HepG2 (cell line): ENCODE results near the gene SEPTIN10. TPM values are rescaled to one million over a fixed set of nuclear protein-coding genes. Genes with fewer than 3 reads are reported as not detected.

Experiments used
- AHR ChIP-seq: IDR thresholded peaks from 2 replicates; pipeline ENCODE4 v1.6.1; 2018; ENCODE audit warnings: missing genetic modification reagents, missing compliant biosample characterization
- ARID2 ChIP-seq: sonication (generic); formaldehyde crosslinking; IDR thresholded peaks from 2 replicates; pipeline ENCODE4 v1.8.1; 2022; ENCODE audit warnings: mild to moderate bottlenecking, missing genetic modification reagents, borderline replicate concordance
- ARNT2 ChIP-seq: sonication (generic); formaldehyde crosslinking; IDR thresholded peaks from 2 replicates; pipeline ENCODE4 v1.8.0; 2022; ENCODE audit warnings: mild to moderate bottlenecking, low read depth, missing genetic modification reagents, moderate library complexity
- ATF2 ChIP-seq: sonication (generic); formaldehyde crosslinking; IDR thresholded peaks from 2 replicates; pipeline ENCODE4 v1.4.0; 2020; ENCODE audit warnings: missing genetic modification reagents
- BRF2 ChIP-seq: sonication (generic); formaldehyde crosslinking; IDR thresholded peaks from 2 replicates; pipeline ENCODE4 v1.8.1; 2022; ENCODE audit warnings: mild to moderate bottlenecking, missing genetic modification reagents
- FOXC1 ChIP-seq: sonication (generic); formaldehyde crosslinking; IDR thresholded peaks from 2 replicates; pipeline ENCODE4 v1.8.0; 2022; ENCODE audit warnings: mild to moderate bottlenecking, missing genetic modification reagents, borderline replicate concordance
- GLI4 ChIP-seq: sonication (generic); formaldehyde crosslinking; IDR thresholded peaks from 2 replicates; pipeline ENCODE4 v1.5.1; 2020; ENCODE audit warnings: missing genetic modification reagents, mild to moderate bottlenecking, moderate library complexity, borderline replicate concordance
- HMG20A ChIP-seq: IDR thresholded peaks from 2 replicates; pipeline ENCODE4 v1.6.1; 2016; ENCODE audit warnings: borderline replicate concordance
- LCORL ChIP-seq, 2 experiments: fragments of 450-650 bp in 1 of 2; sonication (generic) in 1 of 2; formaldehyde crosslinking in 1 of 2; IDR thresholded peaks; 2 replicates each; pipeline versions ENCODE4 v1.5.0 to v1.6.1; 2017 to 2020; ENCODE audit warnings: antibody characterized with exemption in 1 of 2, missing genetic modification reagents in 1 of 2
- MBD4 ChIP-seq: IDR thresholded peaks from 2 replicates; pipeline ENCODE4 v1.6.1; 2012; ENCODE audit warnings: low read length, inconsistent platforms, borderline replicate concordance
- MEIS1 ChIP-seq: sonication (generic); formaldehyde crosslinking; IDR thresholded peaks from 2 replicates; pipeline ENCODE4 v1.9.0; 2021; ENCODE audit warnings: mild to moderate bottlenecking, missing genetic modification reagents, moderate library complexity, borderline replicate concordance
- MIER3 ChIP-seq: IDR thresholded peaks from 2 replicates; pipeline ENCODE4 v1.6.1; 2016; ENCODE audit warnings: missing compliant biosample characterization, borderline replicate concordance
- NONO ChIP-seq, 2 experiments: fragments of 450-650 bp in 1 of 2; sonication (generic) in 1 of 2; formaldehyde crosslinking in 1 of 2; IDR thresholded peaks in 1 of 2; conservative IDR thresholded peaks in 1 of 2; 2 replicates each; pipeline versions ENCODE4 v1.6.1 to v1.8.0; 2017 to 2022; ENCODE audit warnings: mild to moderate bottlenecking in 1 of 2, missing genetic modification reagents in 1 of 2, moderate library complexity in 1 of 2
- SMAD1 ChIP-seq: sonication (generic); formaldehyde crosslinking; IDR thresholded peaks from 2 replicates; pipeline ENCODE4 v1.4.0; 2020; ENCODE audit warnings: missing genetic modification reagents, low read depth, mild to moderate bottlenecking, borderline replicate concordance
- TAF1 ChIP-seq: sonication (generic); formaldehyde crosslinking; IDR thresholded peaks from 2 replicates; pipeline ENCODE4 v1.4.0; 2020; ENCODE audit warnings: missing genetic modification reagents
- ZKSCAN8 ChIP-seq: IDR thresholded peaks from 2 replicates; pipeline ENCODE4 v1.6.1; 2016; ENCODE audit warnings: borderline replicate concordance, missing genetic modification reagents, missing compliant biosample characterization
- ZNF333 ChIP-seq: sonication (generic); formaldehyde crosslinking; IDR thresholded peaks from 2 replicates; pipeline ENCODE4 v1.4.0; 2020; ENCODE audit warnings: mild to moderate bottlenecking, missing genetic modification reagents, borderline replicate concordance
- ZNF382 ChIP-seq: sonication (generic); formaldehyde crosslinking; IDR thresholded peaks from 2 replicates; pipeline ENCODE4 v1.5.0; 2020; ENCODE audit warnings: missing genetic modification reagents, mild to moderate bottlenecking, borderline replicate concordance
- ZNF549 ChIP-seq: sonication (generic); formaldehyde crosslinking; IDR thresholded peaks from 2 replicates; pipeline ENCODE4 v1.5.0; 2020; ENCODE audit warnings: missing genetic modification reagents
- ZNF589 ChIP-seq: sonication (generic); formaldehyde crosslinking; conservative IDR thresholded peaks from 2 replicates; pipeline ENCODE4 v1.8.0; 2022; ENCODE audit warnings: mild to moderate bottlenecking, moderate library complexity, missing genetic modification reagents
- ZNF615 ChIP-seq: sonication (generic); formaldehyde crosslinking; IDR thresholded peaks from 2 replicates; pipeline ENCODE4 v1.5.0; 2020; ENCODE audit warnings: mild to moderate bottlenecking, missing genetic modification reagents, borderline replicate concordance
- ZNF652 ChIP-seq: IDR thresholded peaks from 2 replicates; pipeline ENCODE4 v1.6.1; 2016; ENCODE audit warnings: low read depth, borderline replicate concordance
- ZNF775 ChIP-seq: sonication (generic); formaldehyde crosslinking; IDR thresholded peaks from 2 replicates; pipeline ENCODE4 v1.4.0; 2020; ENCODE audit warnings: missing genetic modification reagents, mild to moderate bottlenecking, moderate library complexity, borderline replicate concordance
- ZNF83 ChIP-seq: sonication (generic); formaldehyde crosslinking; IDR thresholded peaks from 2 replicates; pipeline ENCODE4 v1.4.0; 2020; ENCODE audit warnings: missing genetic modification reagents, mild to moderate bottlenecking, borderline replicate concordance
- polyA plus RNA-seq, 8 experiments: library from polyadenylated mRNA; depleted of rRNA in 3 of 8; stranded (reverse) in 7 of 8; unstranded in 1 of 8; fragments of >200 nt; fragmentation: Illumina TruSeq in 4 of 8; extraction: Trizol in 4 of 8; gene quantifications; 2 replicates each; pipeline versions ENCODE4 v1.2.1 to v1.2.3, GENCODE V29; 2011 to 2016; ENCODE audit warnings: low read depth in 4 of 8, missing spikeins in 1 of 8, mixed read lengths in 1 of 8; ENCODE audit not compliant: insufficient read depth in 1 of 8
- total RNA-seq, 5 experiments: library from RNA; depleted of rRNA; stranded (reverse); fragments of >200 nt; fragmentation: Illumina TruSeq; extraction: Trizol; gene quantifications; 2 replicates each; pipeline ENCODE4 v1.2.3, GENCODE V29; 2016; ENCODE audit warnings: low read depth in 1 of 5
- TF ChIP-seq, protein P1 (sequence below): sonication (generic); formaldehyde crosslinking; IDR thresholded peaks from 2 replicates; pipeline ENCODE4 v1.8.1; 2023; ENCODE audit warnings: mild to moderate bottlenecking, missing genetic modification reagents
- TF ChIP-seq, protein P2 (sequence below): sonication (generic); formaldehyde crosslinking; IDR thresholded peaks from 2 replicates; pipeline ENCODE4 v1.5.0; 2020; ENCODE audit warnings: missing genetic modification reagents, mild to moderate bottlenecking, borderline replicate concordance

The SEPTIN10 gene
- total and polyA plus RNA-seq, 2 of the 13 experiments (the other 11 are each of a cell fraction or from before 2014, with no cell fraction given), result 45.8 to 67.5 TPM

DNA sequence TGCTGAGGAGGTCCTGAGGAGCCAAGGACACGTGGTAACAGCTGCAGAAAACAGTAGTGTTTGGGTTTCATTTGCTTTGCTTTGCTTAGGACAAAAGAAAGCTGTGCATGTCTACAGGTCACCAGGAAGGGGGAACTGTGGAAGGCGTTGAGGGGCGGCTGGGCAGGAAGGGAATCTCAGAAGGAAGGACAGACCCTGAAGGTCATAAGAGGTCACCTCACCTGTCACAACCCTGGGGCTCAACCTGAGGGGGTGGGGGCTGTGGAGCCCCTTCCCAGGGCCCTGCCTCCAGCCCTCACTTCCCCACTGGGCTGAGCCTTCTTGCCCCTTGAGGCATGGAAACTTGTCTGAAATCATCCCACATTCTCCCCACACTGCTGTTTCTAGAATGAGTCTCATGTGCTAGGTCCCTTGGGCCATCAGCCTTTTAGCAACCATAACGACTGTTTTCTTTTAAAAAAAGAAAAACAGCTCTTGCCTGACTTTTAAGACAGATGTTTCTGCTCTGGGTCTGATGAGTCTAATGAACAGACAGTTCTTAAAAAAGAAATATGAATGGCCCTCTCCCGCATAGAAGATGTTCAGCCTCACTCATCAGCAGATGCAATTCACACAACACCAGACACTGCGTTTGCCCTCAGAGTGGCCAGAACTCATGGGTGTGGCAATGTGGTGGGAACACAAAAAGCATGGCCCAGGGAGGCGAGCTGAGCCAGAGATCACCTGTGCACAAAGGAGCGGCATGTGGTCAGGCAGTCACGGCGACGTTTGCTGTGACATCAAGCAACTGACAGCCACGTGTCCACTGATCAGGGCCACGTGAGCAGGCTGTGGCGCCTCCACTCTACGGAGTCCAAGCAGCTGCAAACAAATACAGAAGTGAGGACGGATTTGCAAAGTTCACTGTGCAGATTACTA, 84.0 kb downstream of the SEPTIN10 start (continued):
- TF ChIP-seq SMAD1, result no peak
- TF ChIP-seq, protein P1, sequence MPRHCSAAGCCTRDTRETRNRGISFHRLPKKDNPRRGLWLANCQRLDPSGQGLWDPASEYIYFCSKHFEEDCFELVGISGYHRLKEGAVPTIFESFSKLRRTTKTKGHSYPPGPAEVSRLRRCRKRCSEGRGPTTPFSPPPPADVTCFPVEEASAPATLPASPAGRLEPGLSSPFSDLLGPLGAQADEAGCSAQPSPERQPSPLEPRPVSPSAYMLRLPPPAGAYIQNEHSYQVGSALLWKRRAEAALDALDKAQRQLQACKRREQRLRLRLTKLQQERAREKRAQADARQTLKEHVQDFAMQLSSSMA, result no peak
- no peak for TF ChIP-seq ATF2 (CRISPR knock-in tag)
- no peak for TF ChIP-seq AHR (CRISPR knock-in tag)
- no peak for TF ChIP-seq MEIS1 (CRISPR knock-in tag)
- no peak for TF ChIP-seq ZNF333 (CRISPR knock-in tag)
- no peak for TF ChIP-seq BRF2
- no peak for TF ChIP-seq LCORL (IDR thresholded peaks at IDR 0.05)
- TF ChIP-seq LCORL (CRISPR knock-in tag; IDR thresholded peaks at IDR 0.05), result no peak
- no peak for TF ChIP-seq GLI4 (CRISPR knock-in tag)
- TF ChIP-seq ZNF83 (CRISPR knock-in tag), result no peak
- TF ChIP-seq ARNT2 (CRISPR knock-in tag), result peak; percentile 41; the same call in 1 of the 2 replicates
- no peak for TF ChIP-seq ZKSCAN8
- no peak for TF ChIP-seq MIER3 (CRISPR knock-in tag)
- TF ChIP-seq TAF1 (CRISPR knock-in tag), result no peak
- TF ChIP-seq ZNF549, result no peak
- no peak for TF ChIP-seq ARID2
- TF ChIP-seq ZNF382, result no peak
- no peak for TF ChIP-seq NONO (IDR thresholded peaks at IDR 0.05)
- no peak for TF ChIP-seq NONO (CRISPR knock-in tag; conservative IDR thresholded peaks at IDR 0.05)
- TF ChIP-seq HMG20A (CRISPR knock-in tag), result no peak
- TF ChIP-seq, protein P2, sequence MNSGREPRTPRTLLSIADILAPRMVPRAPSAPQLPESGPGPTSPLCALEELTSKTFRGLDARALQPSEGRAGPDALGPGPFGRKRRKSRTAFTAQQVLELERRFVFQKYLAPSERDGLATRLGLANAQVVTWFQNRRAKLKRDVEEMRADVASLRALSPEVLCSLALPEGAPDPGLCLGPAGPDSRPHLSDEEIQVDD, result 0 out of 2 replicates have a peak, but pooled peaks have one; percentile 39
- TF ChIP-seq ZNF775 (CRISPR knock-in tag), result no peak
- TF ChIP-seq MBD4, result no peak
- TF ChIP-seq ZNF589 (CRISPR knock-in tag), result no peak
- TF ChIP-seq FOXC1 (CRISPR knock-in tag), result peak; percentile 59; the same call in 1 of the 2 replicates
- TF ChIP-seq ZNF615 (CRISPR knock-in tag), result no peak
- no peak for TF ChIP-seq ZNF652 (CRISPR knock-in tag)
